MM.1S (cell line): ENCODE data around the gene GSTT2B.

ENCODE experiments used
- EZH2phosphoT487 ChIP-seq: fragments of 300-600 bp; sonication (generic); IDR thresholded peaks from 2 replicates; pipeline ENCODE4 v1.6.1; 2018; ENCODE audit warnings: antibody characterized with exemption, low read length
- TF ChIP-seq, protein P1 (sequence below): fragments of 300-600 bp; sonication (generic); IDR thresholded peaks from 2 replicates; pipeline ENCODE4 v1.5.1; 2016; ENCODE audit warnings: antibody characterized with exemption, low read length, mixed read lengths

DNA sequence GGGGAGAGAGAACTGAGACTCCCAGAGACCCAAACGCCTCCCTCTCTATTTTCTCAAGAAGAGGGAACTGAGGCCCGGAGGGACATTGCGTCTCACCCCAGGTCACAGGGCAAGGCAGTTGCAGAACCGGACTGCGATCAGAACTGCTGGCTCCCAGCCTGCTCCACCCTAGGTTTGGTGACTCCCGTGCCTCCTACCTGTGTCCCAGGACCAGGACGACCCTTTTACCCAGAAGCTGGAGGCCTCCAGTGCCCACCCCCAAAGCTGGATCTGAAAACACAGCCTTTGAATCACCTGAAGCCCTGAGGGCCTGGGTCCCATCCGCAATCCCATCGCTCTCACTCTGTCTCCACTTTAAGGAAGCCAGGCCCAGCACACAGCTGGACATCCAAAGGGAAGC lies 42.9 kb upstream of the GSTT2B start:
- TF ChIP-seq, protein P1, sequence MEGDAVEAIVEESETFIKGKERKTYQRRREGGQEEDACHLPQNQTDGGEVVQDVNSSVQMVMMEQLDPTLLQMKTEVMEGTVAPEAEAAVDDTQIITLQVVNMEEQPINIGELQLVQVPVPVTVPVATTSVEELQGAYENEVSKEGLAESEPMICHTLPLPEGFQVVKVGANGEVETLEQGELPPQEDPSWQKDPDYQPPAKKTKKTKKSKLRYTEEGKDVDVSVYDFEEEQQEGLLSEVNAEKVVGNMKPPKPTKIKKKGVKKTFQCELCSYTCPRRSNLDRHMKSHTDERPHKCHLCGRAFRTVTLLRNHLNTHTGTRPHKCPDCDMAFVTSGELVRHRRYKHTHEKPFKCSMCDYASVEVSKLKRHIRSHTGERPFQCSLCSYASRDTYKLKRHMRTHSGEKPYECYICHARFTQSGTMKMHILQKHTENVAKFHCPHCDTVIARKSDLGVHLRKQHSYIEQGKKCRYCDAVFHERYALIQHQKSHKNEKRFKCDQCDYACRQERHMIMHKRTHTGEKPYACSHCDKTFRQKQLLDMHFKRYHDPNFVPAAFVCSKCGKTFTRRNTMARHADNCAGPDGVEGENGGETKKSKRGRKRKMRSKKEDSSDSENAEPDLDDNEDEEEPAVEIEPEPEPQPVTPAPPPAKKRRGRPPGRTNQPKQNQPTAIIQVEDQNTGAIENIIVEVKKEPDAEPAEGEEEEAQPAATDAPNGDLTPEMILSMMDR: no peak
- no peak for TF ChIP-seq EZH2phosphoT487
